H9 (cell line): ENCODE measurements around the gene ZFAND3. TPM values are rescaled to one million over a fixed set of nuclear protein-coding genes. Genes with fewer than 3 reads are reported as not detected.

Experiments used
- DNase-seq: peaks from one replicate; pipeline ENCODE4 v3.0.0-alpha.2; 2017
- H2AFZ ChIP-seq: one replicate; pipeline ENCODE4 v1.6.1; 2013; ENCODE audit warnings: mild to moderate bottlenecking, low read length, control low read depth, moderate library complexity
- H2AK5ac ChIP-seq: 2 replicates; pipeline ENCODE4 v1.6.1; 2013; ENCODE audit warnings: low read length, control low read depth, mixed read lengths; ENCODE audit not compliant: insufficient read length
- H2BK120ac ChIP-seq: one replicate; pipeline ENCODE4 v1.6.1; 2013; ENCODE audit warnings: low read depth, mild to moderate bottlenecking, low read length, control low read depth, inconsistent platforms; ENCODE audit not compliant: poor library complexity, severe bottlenecking
- H2BK12ac ChIP-seq: 2 replicates; pipeline ENCODE4 v1.6.1; 2013; ENCODE audit warnings: low read length, control low read depth, mixed read lengths, low read depth; ENCODE audit not compliant: insufficient read length
- H2BK15ac ChIP-seq: 2 replicates; pipeline ENCODE4 v1.6.1; 2013; ENCODE audit warnings: low read depth, low read length, control low read depth
- H2BK20ac ChIP-seq: one replicate; pipeline ENCODE4 v1.6.1; 2013; ENCODE audit warnings: low read depth, mild to moderate bottlenecking, low read length, control low read depth, inconsistent platforms; ENCODE audit not compliant: poor library complexity, severe bottlenecking
- H2BK5ac ChIP-seq: 2 replicates; pipeline ENCODE4 v1.6.1; 2013; ENCODE audit warnings: low read length, control low read depth, mixed read lengths; ENCODE audit not compliant: insufficient read length
- H3K14ac ChIP-seq: 2 replicates; pipeline ENCODE4 v1.6.1; 2013; ENCODE audit warnings: low read length, control low read depth; ENCODE audit not compliant: insufficient read depth
- H3K18ac ChIP-seq: 2 replicates; pipeline ENCODE4 v1.6.1; 2013; ENCODE audit warnings: low read depth, mild to moderate bottlenecking, mixed read lengths, low read length, control low read depth; ENCODE audit not compliant: insufficient read length
- H3K23ac ChIP-seq: 2 replicates; pipeline ENCODE4 v1.6.1; 2013; ENCODE audit warnings: low read length, control low read depth, mixed read lengths, low read depth; ENCODE audit not compliant: insufficient read length
- H3K23me2 ChIP-seq: 2 replicates; pipeline ENCODE4 v1.6.1; 2013; ENCODE audit warnings: low read depth, mild to moderate bottlenecking, mixed read lengths, low read length, control low read depth; ENCODE audit not compliant: insufficient read length, poor library complexity, severe bottlenecking
- H3K27ac ChIP-seq: 2 replicates; pipeline ENCODE4 v1.5.1; 2013; ENCODE audit warnings: low read length, control low read depth, mixed read lengths, low read depth; ENCODE audit not compliant: insufficient read length
- H3K27me3 ChIP-seq: 2 replicates; pipeline ENCODE4 v1.6.1; 2013; ENCODE audit warnings: low read length, control low read depth, inconsistent platforms; ENCODE audit not compliant: insufficient read depth
- H3K4ac ChIP-seq: 2 replicates; pipeline ENCODE4 v1.6.1; 2013; ENCODE audit warnings: low read depth, mild to moderate bottlenecking, control low read depth, inconsistent platforms, low read length, moderate library complexity
- H3K4me1 ChIP-seq: 2 replicates; pipeline ENCODE4 v1.6.1; 2013; ENCODE audit warnings: low read length, control low read depth, inconsistent platforms; ENCODE audit not compliant: insufficient read depth
- H3K4me2 ChIP-seq: 2 replicates; pipeline ENCODE4 v1.6.1; 2013; ENCODE audit warnings: low read length, control low read depth, mixed read lengths; ENCODE audit not compliant: insufficient read length, insufficient read depth
- H3K56ac ChIP-seq: 2 replicates; pipeline ENCODE4 v1.6.1; 2013; ENCODE audit warnings: low read depth, mild to moderate bottlenecking, mixed read lengths, low read length, control low read depth; ENCODE audit not compliant: insufficient read length
- H3K79me1 ChIP-seq: 2 replicates; pipeline ENCODE4 v1.6.1; 2013; ENCODE audit warnings: low read depth, mild to moderate bottlenecking, moderate library complexity, low read length, control low read depth, inconsistent platforms; ENCODE audit not compliant: insufficient read depth, poor library complexity, severe bottlenecking
- H3K79me2 ChIP-seq: 2 replicates; pipeline ENCODE4 v1.6.1; 2013; ENCODE audit warnings: low read length, control low read depth, inconsistent platforms; ENCODE audit not compliant: insufficient read depth
- H3K9ac ChIP-seq: 2 replicates; pipeline ENCODE4 v1.6.1; 2013; ENCODE audit warnings: low read length, control low read depth, mixed read lengths; ENCODE audit not compliant: insufficient read length; ENCODE audit errors: extremely low read depth
- H3K9me3 ChIP-seq: one replicate; pipeline ENCODE4 v1.6.1; 2013; ENCODE audit warnings: low read depth, low read length, inconsistent platforms; ENCODE audit not compliant: control insufficient read depth
- H3T11ph ChIP-seq: one replicate; pipeline ENCODE4 v1.6.1; 2013; ENCODE audit warnings: mild to moderate bottlenecking, low read length, control low read depth, inconsistent platforms
- H4K20me1 ChIP-seq: one replicate; pipeline ENCODE4 v1.6.1; 2013; ENCODE audit not compliant: control insufficient read depth, insufficient read length, insufficient read depth
- H4K5ac ChIP-seq: 2 replicates; pipeline ENCODE4 v1.6.1; 2013; ENCODE audit warnings: low read depth, mild to moderate bottlenecking, mixed read lengths, low read length, control low read depth; ENCODE audit not compliant: insufficient read length
- H4K8ac ChIP-seq: replicated peaks from 2 replicates; pipeline ENCODE4 v1.6.1; 2013; ENCODE audit warnings: low read length, control low read depth, mixed read lengths, low read depth; ENCODE audit not compliant: insufficient read length
- H4K91ac ChIP-seq: 2 replicates; pipeline ENCODE4 v1.6.1; 2013; ENCODE audit warnings: low read depth, mild to moderate bottlenecking, moderate library complexity, mixed read lengths, low read length, control low read depth; ENCODE audit not compliant: insufficient read length
- H3K27ac Mint-ChIP-seq, 3 experiments: 2 replicates in 2 of 3; 3 replicates in 1 of 3; pipeline ENCODE4 v1.8.0; 2020 to 2021; ENCODE audit warnings: mixed read lengths in 3 of 3, mild to moderate bottlenecking in 1 of 3, moderate library complexity in 1 of 3
- H3K27me3 Mint-ChIP-seq: 2 replicates; pipeline ENCODE4 v1.8.0; 2021; ENCODE audit warnings: low read depth, mild to moderate bottlenecking, moderate library complexity, mixed read lengths
- H3K36me3 Mint-ChIP-seq, 3 experiments: 2 replicates in 2 of 3; 3 replicates in 1 of 3; pipeline ENCODE4 v1.8.0; 2020 to 2021; ENCODE audit warnings: low read depth in 3 of 3, mixed read lengths in 3 of 3; ENCODE audit not compliant: insufficient read depth in 1 of 3
- H3K4me1 Mint-ChIP-seq, 2 experiments: 2 replicates each; pipeline ENCODE4 v1.8.0; 2020; ENCODE audit warnings: mixed read lengths in 2 of 2
- H3K4me3 Mint-ChIP-seq, 2 experiments: 2 replicates in 1 of 2; 3 replicates in 1 of 2; pipeline ENCODE4 v1.8.0; 2020 to 2021; ENCODE audit warnings: mild to moderate bottlenecking in 2 of 2, mixed read lengths in 2 of 2, moderate library complexity in 1 of 2
- H3K9me3 Mint-ChIP-seq, 2 experiments: 2 replicates in 1 of 2; 3 replicates in 1 of 2; pipeline ENCODE4 v1.8.0; 2020; ENCODE audit warnings: mild to moderate bottlenecking in 2 of 2, mixed read lengths in 2 of 2, moderate library complexity in 1 of 2
- CTCF ChIP-seq: fragments of 200-600 bp; sonication (generic); conservative IDR thresholded peaks from 3 replicates; pipeline ENCODE4 v1.8.0; 2021; ENCODE audit warnings: antibody characterized with exemption, mild to moderate bottlenecking
- WGBS: extraction: QIAGEN DNeasy Blood & Tissue Kit; methylation state at CpG from one replicate; pipeline ENCODE4 v1.1.7; 2013; ENCODE audit warnings: missing lambda C conversion rate, low lambda C conversion rate, mixed read lengths; ENCODE audit not compliant: insufficient read length; ENCODE audit errors: extremely low coverage; 5-methylcytosine and 5-hydroxymethylcytosine counted together
- total RNA-seq: library from RNA; stranded (reverse); gene quantifications from 2 replicates; pipeline ENCODE4 v1.2.1, GENCODE V29; 2021

ZFAND3 gene
- total RNA-seq, 1 experiment from 2014 or later = 57.7 TPM

- Histone ChIP-seq H2BK120ac (no peak overlapping the region), H3K23ac (no peak overlapping the region), H4K91ac (no peak overlapping the region), H2BK20ac (no peak overlapping the region), H2BK12ac (no peak overlapping the region), H2BK15ac (no peak overlapping the region), H3K79me1 (no peaks in the 10 kb centered on the region), H2BK5ac (no peak overlapping the region), H3K56ac (no peak overlapping the region), H3K9me3 (no peaks in the 10 kb centered on the region), H3K4ac (no peak overlapping the region), H4K20me1 (no peaks in the 10 kb centered on the region), H3K23me2 (no peaks in the 10 kb centered on the region), H4K8ac (no peak overlapping the region), H3K14ac (no peak overlapping the region), H3K9ac (no peak overlapping the region), H3K27ac (no peak overlapping the region), H2AFZ (no peak overlapping the region), H3K4me1 (no peaks in the 10 kb centered on the region; the same call in 1 of the 2 replicates), H4K5ac (no peak overlapping the region), H2AK5ac (no peak overlapping the region), H3T11ph (no peak overlapping the region), H3K79me2 (no peaks in the 10 kb centered on the region), H3K27me3 (no peaks in the 10 kb centered on the region), H3K4me2 (no peak overlapping the region), H3K18ac (no peak overlapping the region)
- no peak for TF ChIP-seq CTCF
- Mint-ChIP-seq H3K4me3 (no peak overlapping the region), H3K36me3 (peaks cover 2 to 12% (median 4%) of the 10 kb centered on the region in 3 experiments; a peak in 6 of 7 replicates), H3K27ac (peak overlapping the region in 1 of 3 experiments; percentile 8; a peak in 1 of 7 replicates), H3K4me1 (peaks cover 12 to 25% of the 10 kb centered on the region in 2 experiments), H3K27me3 (no peaks in the 10 kb centered on the region; the same call in 1 of the 2 replicates), H3K9me3 (no peaks in the 10 kb centered on the region)
- no CpG with 5 or more reads among the region's 6 CpGs for WGBS
- DNase-seq = no peak
These were observed 344.6 kb downstream of the ZFAND3 start for GRCh38 chr6:38164131-38164481.
